Measurements from ENCODE around the gene ADAMTS8. TPM values are rescaled to one million over a fixed set of nuclear protein-coding genes. Genes with fewer than 3 reads are reported as not detected.

ADAMTS8 gene
- total and polyA plus RNA-seq, 11 donors = 0.12 to 2.8 (median 0.87) TPM

GRCh38 chr11:130380778-130381177 lies 47.6 kb downstream of the ADAMTS8 start:
- Histone ChIP-seq H3K4me3 (no peak overlapping the region), H3K9me3 (no peaks in the 10 kb centered on the region), H3K36me3 (no peaks in the 10 kb centered on the region), H3K27me3 (no peaks in the 10 kb centered on the region), H3K4me1 (peaks cover 0 to 6% (median 0%) of the 10 kb centered on the region in 12 donors), H3K27ac (no peak overlapping the region)
- ATAC-seq = no peak
- 80 to 88% (median 84%) methylated on average over 5 of the region's 5 CpGs for WGBS, 4 donors
- no peak for DNase-seq
- intact Hi-C loops (cut with DNase I) = loop anchor here in 3 of 10 donors (10.0 kb wide), 1 partner anchor 166 kb away; no protein-coding TSS in a partner anchor
- TF ChIP-seq POLR2A (IDR thresholded peaks at IDR 0.05) = no peak
- TF ChIP-seq CTCF (IDR thresholded peaks at IDR 0.05) = no peak

DNA sequence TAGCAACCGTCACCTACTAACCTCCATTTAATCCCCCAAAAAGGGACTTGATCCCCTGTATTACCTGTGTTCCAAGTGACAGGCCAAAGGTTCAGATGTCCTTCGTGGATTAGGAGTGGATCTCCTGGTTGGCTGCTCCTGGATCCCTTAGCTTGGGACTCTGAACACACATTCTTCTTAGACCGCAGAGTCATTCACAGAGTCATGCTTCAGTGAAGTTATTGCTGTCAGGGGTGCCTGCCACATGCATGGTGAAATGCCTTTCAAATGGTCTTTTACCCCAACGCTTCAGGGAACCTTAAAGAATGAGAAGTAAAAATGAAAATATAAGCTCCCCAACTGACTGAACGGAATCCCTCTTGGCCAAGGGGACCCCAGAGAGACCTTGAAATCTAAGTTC lies 49.1 kb downstream of the ADAMTS8 start:
- ATAC-seq = no peak

GRCh38 chr11:130370845-130371590 lies 57.4 kb downstream of the ADAMTS8 start:
- Histone ChIP-seq H3K27ac (no peak overlapping the region), H3K27me3 (no peaks in the 10 kb centered on the region), H3K4me3 (no peak overlapping the region), H3K9me3 (no peaks in the 10 kb centered on the region), H3K36me3 (no peaks in the 10 kb centered on the region), H3K4me1 (no peaks in the 10 kb centered on the region)
- no peak for DNase-seq
- intact Hi-C loops (cut with DNase I) = no loop called here
- no peak for ATAC-seq
- TF ChIP-seq POLR2A (IDR thresholded peaks at IDR 0.05) (no peak), CTCF (IDR thresholded peaks at IDR 0.05) (no peak)
- 58 to 67% (median 64%) methylated on average over 10 of the region's 10 CpGs for WGBS, 4 donors

More for the DNA sequence above, 49.1 kb downstream of the ADAMTS8 start:
- no peak overlapping the region for H3K4me3 ChIP-seq
- H3K27ac ChIP-seq = no peak overlapping the region
- WGBS, 4 donors = 93 to 97% (median 96%) methylated on average over 5 of the region's 5 CpGs
- peaks cover 0 to 6% (median 0%) of the 10 kb centered on the region in 12 donors for H3K4me1 ChIP-seq
- no peaks in the 10 kb centered on the region for H3K9me3 ChIP-seq
- no peaks in the 10 kb centered on the region for H3K36me3 ChIP-seq
- no peaks in the 10 kb centered on the region for H3K27me3 ChIP-seq
- intact Hi-C loops (cut with DNase I) = no loop called here
- no peak for TF ChIP-seq POLR2A (IDR thresholded peaks at IDR 0.05)
- TF ChIP-seq CTCF (IDR thresholded peaks at IDR 0.05) = no peak
- DNase-seq = no peak

- TF ChIP-seq POLR2A (IDR thresholded peaks at IDR 0.05) (no peak), CTCF (IDR thresholded peaks at IDR 0.05) (no peak)
- intact Hi-C loops (cut with DNase I) = no loop called here
- Histone ChIP-seq H3K9me3 (no peaks in the 10 kb centered on the region), H3K36me3 (no peaks in the 10 kb centered on the region), H3K4me1 (no peaks in the 10 kb centered on the region), H3K27me3 (no peaks in the 10 kb centered on the region), H3K4me3 (no peak overlapping the region), H3K27ac (no peak overlapping the region)
- WGBS, 4 donors = 91 to 96% (median 93%) methylated on average over 4 of the region's 4 CpGs
- DNase-seq (no peak), ATAC-seq (no peak)
These were observed 58.7 kb downstream of the ADAMTS8 start for GRCh38 chr11:130369713-130370112.

Measured in heart left ventricle (tissue), 16 donors.